ENCODE data around the gene TBX6.

DNA sequence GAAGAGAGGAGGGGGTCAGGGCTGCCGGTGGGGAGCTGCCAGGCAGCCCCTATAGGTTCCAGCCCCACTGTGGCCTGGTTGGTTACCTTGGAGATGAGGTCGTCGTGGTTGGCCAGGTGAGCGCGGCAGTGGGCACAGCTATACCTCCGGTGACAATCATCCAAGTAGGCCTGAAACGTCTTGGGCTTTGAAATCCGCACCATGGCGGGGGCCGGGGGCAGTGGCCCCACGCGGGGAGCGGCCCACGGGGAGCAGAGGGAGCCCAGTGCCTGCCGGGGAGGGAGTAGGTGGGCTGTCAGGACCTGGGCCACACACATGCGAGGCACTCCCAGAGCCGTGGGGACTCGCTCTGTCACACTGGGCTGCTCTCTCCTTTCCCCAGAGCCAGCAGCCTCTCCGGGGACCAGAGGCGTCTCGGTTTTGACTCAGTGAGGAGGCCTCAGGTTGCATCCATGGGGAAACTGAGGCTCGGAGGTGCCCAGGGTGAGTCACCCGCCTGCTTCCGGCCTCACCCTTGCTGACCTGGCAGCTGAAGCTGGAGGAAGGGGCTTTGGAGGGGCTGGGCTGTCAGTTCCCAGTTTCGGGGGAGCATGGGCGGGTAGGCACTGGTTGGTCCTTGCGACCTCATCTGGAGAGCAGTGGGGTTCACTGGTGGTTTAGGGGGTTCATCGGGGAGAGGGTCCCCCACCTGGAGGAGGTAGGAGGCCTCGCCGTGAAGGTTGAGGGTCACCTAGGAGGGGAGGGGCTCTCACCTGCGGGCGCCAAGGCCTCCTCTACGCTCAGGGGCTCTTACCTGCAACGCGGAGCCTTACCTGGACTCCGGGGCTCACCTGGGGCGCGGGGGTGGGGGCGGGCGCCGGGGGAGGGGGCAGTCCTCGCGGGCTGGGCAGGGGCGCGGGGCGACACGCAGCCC, 3.7 kb upstream of the TBX6 start:
- TF ChIP-seq ZNF274 (IDR thresholded peaks at IDR 0.05; ENCODE audit: low read depth, low read length) (no peak), YY1 (IDR thresholded peaks at IDR 0.05; ENCODE audit: insufficient read depth, insufficient read length) (no peak)
